Nephron progenitor cell (in vitro differentiated cells): ENCODE results near the gene ZNF747.

ENCODE experiments used
- DNase-seq: peaks from one replicate; pipeline ENCODE4 v3.0.0; 2021
- H3K27ac Mint-ChIP-seq: 2 replicates; pipeline ENCODE4 v1.8.0; 2021; ENCODE audit warnings: mild to moderate bottlenecking, moderate library complexity, mixed read lengths
- H3K27me3 Mint-ChIP-seq: 2 replicates; pipeline ENCODE4 v1.8.0; 2021; ENCODE audit warnings: mild to moderate bottlenecking, low read depth, mixed read lengths; ENCODE audit not compliant: poor library complexity
- H3K36me3 Mint-ChIP-seq: 2 replicates; pipeline ENCODE4 v1.8.0; 2021; ENCODE audit warnings: low read depth, mixed read lengths
- H3K4me1 Mint-ChIP-seq: 2 replicates; pipeline ENCODE4 v1.8.0; 2021; ENCODE audit warnings: mixed read lengths
- H3K4me3 Mint-ChIP-seq: 2 replicates; pipeline ENCODE4 v1.8.0; 2021; ENCODE audit warnings: mild to moderate bottlenecking, moderate library complexity, mixed read lengths
- H3K9me3 Mint-ChIP-seq: 2 replicates; pipeline ENCODE4 v1.8.0; 2021; ENCODE audit warnings: mild to moderate bottlenecking, moderate library complexity, mixed read lengths
- TF ChIP-seq, protein P1 (sequence below): fragments of 200-600 bp; sonication (generic); IDR thresholded peaks from 2 replicates; pipeline ENCODE4 v1.5.0; 2021; ENCODE audit warnings: antibody characterized with exemption

ZNF747 gene

DNA sequence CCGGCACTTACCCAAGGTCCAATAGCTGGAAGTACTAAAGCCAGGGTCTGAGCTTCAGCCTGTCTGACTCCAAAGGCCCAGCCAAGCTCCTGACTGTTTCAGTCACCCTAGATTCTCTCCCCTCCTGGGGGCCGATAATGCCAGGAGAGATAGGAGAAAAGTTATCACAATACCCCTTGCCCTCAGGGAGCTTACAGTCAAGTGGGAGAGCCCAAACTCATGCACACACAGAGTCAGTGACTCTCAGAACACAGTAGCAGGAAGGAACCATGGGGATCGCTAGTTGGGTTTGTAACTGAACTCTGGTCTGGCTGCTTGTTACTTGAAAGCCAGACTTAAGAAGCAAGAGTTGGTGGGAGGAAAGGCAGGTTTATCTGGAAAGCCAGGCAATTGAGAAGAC is 23.1 kb downstream of the ZNF747 start:
- Mint-ChIP-seq H3K27ac (no peak overlapping the region), H3K36me3 (no peaks in the 10 kb centered on the region), H3K9me3 (no peaks in the 10 kb centered on the region), H3K4me1 (no peaks in the 10 kb centered on the region), H3K27me3 (peaks cover 27% of the 10 kb centered on the region), H3K4me3 (no peak overlapping the region)
- TF ChIP-seq, protein P1, sequence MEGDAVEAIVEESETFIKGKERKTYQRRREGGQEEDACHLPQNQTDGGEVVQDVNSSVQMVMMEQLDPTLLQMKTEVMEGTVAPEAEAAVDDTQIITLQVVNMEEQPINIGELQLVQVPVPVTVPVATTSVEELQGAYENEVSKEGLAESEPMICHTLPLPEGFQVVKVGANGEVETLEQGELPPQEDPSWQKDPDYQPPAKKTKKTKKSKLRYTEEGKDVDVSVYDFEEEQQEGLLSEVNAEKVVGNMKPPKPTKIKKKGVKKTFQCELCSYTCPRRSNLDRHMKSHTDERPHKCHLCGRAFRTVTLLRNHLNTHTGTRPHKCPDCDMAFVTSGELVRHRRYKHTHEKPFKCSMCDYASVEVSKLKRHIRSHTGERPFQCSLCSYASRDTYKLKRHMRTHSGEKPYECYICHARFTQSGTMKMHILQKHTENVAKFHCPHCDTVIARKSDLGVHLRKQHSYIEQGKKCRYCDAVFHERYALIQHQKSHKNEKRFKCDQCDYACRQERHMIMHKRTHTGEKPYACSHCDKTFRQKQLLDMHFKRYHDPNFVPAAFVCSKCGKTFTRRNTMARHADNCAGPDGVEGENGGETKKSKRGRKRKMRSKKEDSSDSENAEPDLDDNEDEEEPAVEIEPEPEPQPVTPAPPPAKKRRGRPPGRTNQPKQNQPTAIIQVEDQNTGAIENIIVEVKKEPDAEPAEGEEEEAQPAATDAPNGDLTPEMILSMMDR, result no peak
- no peak for DNase-seq

DNA sequence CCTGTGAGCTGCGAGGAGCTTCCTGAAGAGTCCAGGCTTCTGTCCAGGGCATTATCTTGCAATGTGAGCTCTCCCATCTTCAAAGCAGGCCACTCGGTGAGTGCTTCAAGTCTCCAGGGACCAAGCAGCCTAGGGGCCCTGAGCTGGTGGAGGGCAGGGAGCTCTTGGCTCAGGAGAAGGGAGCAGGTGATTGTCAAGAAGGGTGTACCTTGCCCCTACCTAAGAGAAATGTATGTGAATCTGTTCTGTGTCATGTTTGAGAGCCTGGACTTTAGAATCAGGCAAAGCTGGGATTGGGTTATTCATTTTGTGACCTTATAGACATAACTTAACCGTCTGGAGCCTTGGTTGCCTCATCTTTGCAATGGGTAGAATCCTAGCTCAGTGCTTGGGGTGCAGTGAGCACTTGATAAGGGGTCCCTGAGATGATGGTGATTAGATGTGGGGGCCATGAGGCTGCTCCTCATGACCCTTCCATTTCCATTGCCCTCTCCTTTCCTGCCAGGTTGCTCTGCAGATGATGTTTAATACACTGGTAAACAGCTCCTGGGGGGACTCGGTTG is 24.2 kb downstream of the ZNF747 start:
- H3K4me3 Mint-ChIP-seq, result no peak overlapping the region
- no peak for DNase-seq
- TF ChIP-seq, protein P1, result no peak
- no peaks in the 10 kb centered on the region for H3K9me3 Mint-ChIP-seq
- H3K4me1 Mint-ChIP-seq, result no peaks in the 10 kb centered on the region
- H3K27me3 Mint-ChIP-seq, result peaks cover 27% of the 10 kb centered on the region
- H3K36me3 Mint-ChIP-seq, result no peaks in the 10 kb centered on the region
- no peak overlapping the region for H3K27ac Mint-ChIP-seq

DNA sequence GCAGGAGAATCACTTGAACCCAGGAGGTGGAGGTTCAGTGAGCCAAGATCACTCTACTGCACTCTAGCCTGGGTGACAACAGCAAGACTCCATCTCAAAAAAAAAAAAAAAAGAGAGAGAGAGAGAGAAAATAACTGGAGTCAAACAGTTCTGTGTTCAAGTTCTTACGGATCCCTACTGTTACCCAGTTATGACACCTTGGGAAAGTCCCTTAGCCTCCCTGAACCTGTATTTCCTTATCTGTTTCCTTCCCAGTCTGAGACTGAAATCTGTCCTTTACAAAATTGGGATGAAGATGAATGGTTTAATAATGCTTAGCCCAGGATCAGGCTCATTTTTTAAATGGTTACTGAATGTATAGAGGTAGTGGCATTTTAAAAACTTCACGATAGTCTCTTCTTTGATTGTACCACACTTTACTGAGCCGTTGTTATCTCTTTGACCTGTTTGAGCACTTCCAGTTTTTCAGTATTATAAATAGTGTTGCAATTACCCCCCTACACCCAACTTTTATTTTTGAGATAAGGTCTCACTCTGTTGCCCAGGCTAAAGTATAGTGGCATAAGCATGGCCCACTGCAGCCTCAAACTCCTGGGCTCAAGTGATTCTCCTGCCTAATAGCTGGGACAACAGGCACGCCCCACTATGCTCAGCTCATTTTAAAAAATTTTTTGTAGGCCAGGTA is 25.4 kb downstream of the ZNF747 start:
- H3K4me3 Mint-ChIP-seq, result no peak overlapping the region
- no peak for DNase-seq
- H3K36me3 Mint-ChIP-seq, result no peaks in the 10 kb centered on the region
- TF ChIP-seq, protein P1, result no peak
- no peaks in the 10 kb centered on the region for H3K9me3 Mint-ChIP-seq
- peaks cover 22% of the 10 kb centered on the region for H3K27me3 Mint-ChIP-seq
- no peaks in the 10 kb centered on the region for H3K4me1 Mint-ChIP-seq
- H3K27ac Mint-ChIP-seq, result no peak overlapping the region

DNA sequence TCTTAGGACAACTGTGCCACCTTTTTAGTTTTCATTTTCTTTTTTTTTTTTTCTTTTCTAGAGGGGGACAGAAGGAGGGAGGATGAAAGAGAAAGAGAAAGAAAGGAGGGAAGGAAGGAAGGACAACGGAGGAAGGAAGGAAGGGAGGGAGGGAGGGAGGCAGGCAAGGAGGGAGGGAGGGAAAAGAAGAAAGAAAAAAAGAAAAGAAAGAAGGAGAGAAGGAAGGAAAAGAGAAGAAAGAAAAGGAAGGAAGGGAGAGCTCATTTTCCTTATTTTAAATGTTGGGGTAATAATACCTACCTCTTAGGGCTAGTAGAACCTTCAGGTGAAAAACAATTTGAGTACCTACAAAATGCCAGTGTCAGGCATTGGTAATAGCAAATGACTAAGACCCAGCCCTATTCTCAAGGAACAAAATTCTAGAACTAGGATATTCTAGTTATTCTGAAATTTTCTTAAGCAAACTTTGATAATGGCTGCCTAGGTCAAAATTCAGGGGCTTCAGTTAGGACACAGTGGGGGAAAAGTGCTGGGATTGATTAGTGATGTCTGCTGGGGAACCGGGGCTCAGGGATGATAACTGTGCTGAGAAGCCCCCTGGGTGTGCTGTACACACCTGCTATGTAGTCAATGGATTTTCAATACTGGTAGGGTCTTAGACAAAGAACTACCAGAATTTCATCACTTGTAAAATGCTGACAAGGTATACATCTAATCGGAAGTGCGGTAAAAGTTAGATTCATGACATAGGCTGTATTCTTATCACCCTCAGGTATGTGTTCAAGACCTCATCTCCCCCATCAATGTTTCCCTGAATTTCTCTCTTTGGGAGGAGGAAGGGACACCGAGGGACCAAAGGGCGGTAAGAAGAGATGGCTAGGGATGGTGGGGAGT is 31.0 kb downstream of the ZNF747 start:
- Mint-ChIP-seq H3K27ac (no peak overlapping the region), H3K4me1 (no peaks in the 10 kb centered on the region), H3K36me3 (no peaks in the 10 kb centered on the region), H3K27me3 (peaks cover 12% of the 10 kb centered on the region), H3K9me3 (no peaks in the 10 kb centered on the region), H3K4me3 (no peak overlapping the region)
- TF ChIP-seq, protein P1, result no peak
- no peak for DNase-seq

DNA sequence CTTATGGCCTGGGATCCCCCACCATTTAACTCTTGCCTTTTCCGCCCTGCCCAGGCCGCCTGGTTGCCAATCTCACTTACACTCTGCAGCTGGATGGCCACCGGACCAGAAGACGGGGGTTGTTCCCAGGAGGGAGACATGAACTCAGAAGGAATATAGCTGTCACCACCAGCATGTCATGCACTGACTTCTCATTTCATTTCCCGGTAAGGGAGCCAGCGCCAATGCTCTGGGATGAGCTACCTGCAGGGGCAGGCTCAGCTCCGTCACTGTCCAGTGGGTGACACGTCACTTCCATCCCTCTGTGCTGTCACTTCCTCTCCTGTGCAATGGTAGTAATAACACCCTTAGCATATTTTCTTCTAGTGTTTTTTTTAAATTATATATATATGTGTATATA is 35.4 kb downstream of the ZNF747 start:
- Mint-ChIP-seq H3K27ac (no peak overlapping the region), H3K9me3 (no peaks in the 10 kb centered on the region), H3K4me1 (peaks cover 5% of the 10 kb centered on the region), H3K4me3 (no peak overlapping the region), H3K27me3 (peaks cover 22% of the 10 kb centered on the region), H3K36me3 (no peaks in the 10 kb centered on the region)
- no peak for DNase-seq
- TF ChIP-seq, protein P1, result no peak
